ENCODE results near the gene CIP2A.

CIP2A gene

GRCh38 chr3:108509263-108509662, 80.0 kb downstream of the CIP2A start:
- DNase-seq: no peak

GRCh38 chr3:108507902-108508301, 81.3 kb downstream of the CIP2A start:
- DNase-seq: no peak

GRCh38 chr3:108505811-108506210, 83.4 kb downstream of the CIP2A start:
- no peak for DNase-seq

- no peak for DNase-seq
Observed at GRCh38 chr3:108503722-108504121, 85.5 kb downstream of the CIP2A start.

GRCh38 chr3:108501535-108501934, 87.7 kb downstream of the CIP2A start:
- no peak for DNase-seq

GRCh38 chr3:108500728-108501127, 88.5 kb downstream of the CIP2A start:
- no peak for DNase-seq

Data from GDM1 (cell line).